Panc1 (cell line): ENCODE data around the gene ANAPC5. TPM values are rescaled to one million over a fixed set of nuclear protein-coding genes. Genes with fewer than 3 reads are reported as not detected.

Experiments
- ATAC-seq: fragments of 200-7000 bp; cut with Tn5 transposase; 2 replicates; pipeline ENCODE4 v1.9.1; 2020; ENCODE audit warnings: mild to moderate bottlenecking, moderate library complexity
- BruUV-seq: library from RNA; stranded (reverse); fragments of 400-500 nt; replicated peaks from 2 replicates; lab custom pipeline; 2021; lab: Mats Ljungman, UMichigan
- CTCF ChIA-PET: fragments of 300-600 bp; sonication (Branson Sonifier 250); formaldehyde crosslinking; loops from one replicate; lab custom pipeline; 2022; ENCODE audit warnings: antibody characterized with exemption; lab: Charles Lee
- POLR2A ChIA-PET: fragments of 300-600 bp; sonication (Branson Sonifier 250); formaldehyde crosslinking; loops from one replicate; lab custom pipeline; 2022; ENCODE audit warnings: antibody characterized with exemption; lab: Charles Lee
- DNase-seq: peaks from one replicate; pipeline ENCODE4 v3.0.0-alpha.2; 2010; ENCODE audit warnings: low read depth, low spot score
- H3K27ac ChIP-seq: 2 replicates; pipeline ENCODE4 v1.5.1; 2011; ENCODE audit warnings: mild to moderate bottlenecking, low read length, inconsistent platforms
- H3K27me3 ChIP-seq: fragments of 200-500 bp; sonication (Bioruptor generic); 2 replicates; pipeline ENCODE4 v1.6.0; 2014; ENCODE audit warnings: low read length, inconsistent platforms; ENCODE audit not compliant: control insufficient read depth, insufficient read depth
- H3K36me3 ChIP-seq: fragments of 200-500 bp; sonication (Bioruptor generic); 2 replicates; pipeline ENCODE4 v1.5.1; 2014; ENCODE audit warnings: inconsistent platforms, mild to moderate bottlenecking, low read length, moderate library complexity; ENCODE audit not compliant: control insufficient read depth, insufficient read depth
- H3K4me1 ChIP-seq: 2 replicates; pipeline ENCODE4 v1.5.1; 2011; ENCODE audit warnings: inconsistent platforms, mild to moderate bottlenecking, low read length, moderate library complexity; ENCODE audit not compliant: control insufficient read depth, insufficient read depth
- H3K4me3 ChIP-seq, 2 experiments: 2 replicates each; pipeline ENCODE4 v1.5.1; 2011 to 2012; ENCODE audit warnings: low read depth in 2 of 2, low read length in 2 of 2, mild to moderate bottlenecking in 2 of 2, inconsistent platforms in 1 of 2, moderate library complexity in 1 of 2
- H3K9me3 ChIP-seq: fragments of 200-500 bp; sonication (Bioruptor generic); 2 replicates; pipeline ENCODE4 v1.5.1; 2014; ENCODE audit warnings: low read depth, mild to moderate bottlenecking, inconsistent platforms, low read length, moderate library complexity; ENCODE audit not compliant: control insufficient read depth, insufficient read depth
- CTCF ChIP-seq: fragments of 450-650 bp; IDR thresholded peaks from 2 replicates; pipeline ENCODE4 v1.5.1; 2017; ENCODE audit warnings: mild to moderate bottlenecking
- POLR2AphosphoS5 ChIP-seq: IDR thresholded peaks from 2 replicates; pipeline ENCODE4 v1.6.1; 2012; ENCODE audit warnings: mild to moderate bottlenecking, low read depth, low read length, moderate library complexity
- SIN3A ChIP-seq: IDR thresholded peaks from 2 replicates; pipeline ENCODE4 v1.6.1; 2012; ENCODE audit warnings: low read depth, mild to moderate bottlenecking, low read length, moderate library complexity, borderline replicate concordance; ENCODE audit not compliant: insufficient read depth
- TCF7L2 ChIP-seq: IDR thresholded peaks from 2 replicates; pipeline ENCODE4 v1.6.1; 2011; ENCODE audit warnings: mild to moderate bottlenecking, low read depth, low read length, inconsistent platforms
- in situ Hi-C: cut with HindIII; loops from 2 replicates; pipeline ENCODE4 v1.10.0; 2016; ENCODE audit warnings: low sequenced_read_pairs, low pct_unique_long_range_greater_than_20kb
- intact Hi-C: fragments of 100-400 bp; cut with micrococcal nuclease; formaldehyde crosslinking; loops from one replicate; pipeline ENCODE4 v1.10.0; 2022; ENCODE audit not compliant: unreplicated experiment
- total RNA-seq: library from RNA; stranded (reverse); gene quantifications from one replicate; pipeline ENCODE4 v1.2.1, GENCODE V29; 2021; ENCODE audit not compliant: unreplicated experiment
- TF ChIP-seq, protein P1 (sequence below), 2 experiments: IDR thresholded peaks; 2 replicates each; pipeline ENCODE4 v1.6.1; 2011 to 2012; ENCODE audit warnings: low read depth in 2 of 2, control low read depth in 1 of 2, low read length in 1 of 2, mild to moderate bottlenecking in 1 of 2, moderate library complexity in 1 of 2; ENCODE audit not compliant: insufficient read depth in 1 of 2

Gene ANAPC5
- total RNA-seq, 1 experiment from 2014 or later, result 101 TPM

DNA sequence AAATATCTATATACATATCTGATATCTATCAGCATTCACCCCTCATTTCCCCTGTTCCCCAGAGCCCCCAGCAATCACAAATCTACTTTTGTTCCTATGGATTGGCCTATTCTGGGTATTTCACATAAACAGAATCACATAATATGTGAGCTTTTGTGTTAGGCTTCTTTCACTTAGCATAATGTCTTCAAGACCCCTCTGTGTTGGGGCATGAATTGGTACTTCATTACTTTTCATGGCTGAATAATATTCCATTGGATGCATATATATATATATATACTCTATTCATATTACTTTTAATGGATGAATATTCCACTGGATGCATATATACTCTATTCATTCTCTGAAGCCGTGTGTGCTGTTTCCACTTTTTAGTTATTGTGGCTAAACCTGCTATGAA is 84.4 kb downstream of the ANAPC5 start:
- ChIA-PET CTCF (no interaction called here), POLR2A (interaction anchor here (0.7 kb wide), 1 partner anchor 9 kb away, joined by 9 read pairs; no protein-coding TSS in a partner anchor)
- no peak overlapping the region for H3K4me3 ChIP-seq
- no peak for TF ChIP-seq CTCF
- TF ChIP-seq SIN3A, result no peak
- no peak for TF ChIP-seq TCF7L2
- no peak for TF ChIP-seq POLR2AphosphoS5
- intact Hi-C loops, result no loop called here
- no peak for ATAC-seq
- no peaks in the 10 kb centered on the region; the same call in 1 of the 2 replicates for H3K36me3 ChIP-seq
- H3K27ac ChIP-seq, result no peak overlapping the region
- no peaks in the 10 kb centered on the region for H3K9me3 ChIP-seq
- no peak for DNase-seq
- H3K27me3 ChIP-seq, result no peaks in the 10 kb centered on the region
- no TSS peak for BruUV-seq
- in situ Hi-C loops, result no loop called here
- H3K4me1 ChIP-seq, result no peaks in the 10 kb centered on the region

DNA sequence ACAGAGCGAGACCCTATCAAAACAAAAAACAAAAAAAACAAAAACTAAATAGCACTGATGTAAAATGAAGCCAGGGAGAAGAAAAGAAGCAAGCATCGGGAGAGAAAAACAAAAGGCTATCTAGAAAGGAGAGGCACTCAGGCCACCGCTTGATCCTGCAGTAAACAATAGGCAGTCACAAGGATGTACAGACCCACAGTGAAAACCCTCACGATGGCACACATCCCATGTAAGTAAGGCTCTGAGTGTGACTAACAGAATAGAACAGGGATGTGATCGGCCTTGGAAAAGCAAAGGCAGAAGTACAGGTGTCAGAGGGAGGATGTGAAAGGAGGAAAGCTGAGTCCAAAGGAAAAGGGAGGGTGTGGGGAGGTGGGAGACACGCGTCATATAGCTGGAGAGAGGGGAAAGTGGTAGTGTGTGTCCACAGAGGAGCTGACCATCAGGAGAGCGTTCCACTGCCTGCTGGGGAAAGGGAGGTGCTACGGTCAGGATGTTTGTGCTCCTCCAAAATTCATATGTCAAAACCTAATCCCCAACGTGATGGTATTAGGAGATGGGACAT is 87.2 kb downstream of the ANAPC5 start:
- in situ Hi-C loops, result no loop called here
- no TSS peak for BruUV-seq
- no peak for ATAC-seq

More for the DNA sequence above, 87.2 kb downstream of the ANAPC5 start:
- intact Hi-C loops, result no loop called here
- H3K27me3 ChIP-seq, result no peaks in the 10 kb centered on the region
- TF ChIP-seq, protein P1, sequence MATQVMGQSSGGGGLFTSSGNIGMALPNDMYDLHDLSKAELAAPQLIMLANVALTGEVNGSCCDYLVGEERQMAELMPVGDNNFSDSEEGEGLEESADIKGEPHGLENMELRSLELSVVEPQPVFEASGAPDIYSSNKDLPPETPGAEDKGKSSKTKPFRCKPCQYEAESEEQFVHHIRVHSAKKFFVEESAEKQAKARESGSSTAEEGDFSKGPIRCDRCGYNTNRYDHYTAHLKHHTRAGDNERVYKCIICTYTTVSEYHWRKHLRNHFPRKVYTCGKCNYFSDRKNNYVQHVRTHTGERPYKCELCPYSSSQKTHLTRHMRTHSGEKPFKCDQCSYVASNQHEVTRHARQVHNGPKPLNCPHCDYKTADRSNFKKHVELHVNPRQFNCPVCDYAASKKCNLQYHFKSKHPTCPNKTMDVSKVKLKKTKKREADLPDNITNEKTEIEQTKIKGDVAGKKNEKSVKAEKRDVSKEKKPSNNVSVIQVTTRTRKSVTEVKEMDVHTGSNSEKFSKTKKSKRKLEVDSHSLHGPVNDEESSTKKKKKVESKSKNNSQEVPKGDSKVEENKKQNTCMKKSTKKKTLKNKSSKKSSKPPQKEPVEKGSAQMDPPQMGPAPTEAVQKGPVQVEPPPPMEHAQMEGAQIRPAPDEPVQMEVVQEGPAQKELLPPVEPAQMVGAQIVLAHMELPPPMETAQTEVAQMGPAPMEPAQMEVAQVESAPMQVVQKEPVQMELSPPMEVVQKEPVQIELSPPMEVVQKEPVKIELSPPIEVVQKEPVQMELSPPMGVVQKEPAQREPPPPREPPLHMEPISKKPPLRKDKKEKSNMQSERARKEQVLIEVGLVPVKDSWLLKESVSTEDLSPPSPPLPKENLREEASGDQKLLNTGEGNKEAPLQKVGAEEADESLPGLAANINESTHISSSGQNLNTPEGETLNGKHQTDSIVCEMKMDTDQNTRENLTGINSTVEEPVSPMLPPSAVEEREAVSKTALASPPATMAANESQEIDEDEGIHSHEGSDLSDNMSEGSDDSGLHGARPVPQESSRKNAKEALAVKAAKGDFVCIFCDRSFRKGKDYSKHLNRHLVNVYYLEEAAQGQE (IDR thresholded peaks at IDR 0.05; ENCODE audit: insufficient read depth in 1 of 2, low read depth in 2 of 2, low read length in 1 of 2), result no peak
- TF ChIP-seq SIN3A, result no peak
- TF ChIP-seq CTCF, result no peak
- TF ChIP-seq POLR2AphosphoS5, result no peak
- H3K27ac ChIP-seq, result no peak overlapping the region
- CTCF ChIA-PET, result interaction anchor here (0.6 kb wide), 1 partner anchor 35 kb away, joined by 3 read pairs; no protein-coding TSS in a partner anchor
- H3K4me1 ChIP-seq, result no peaks in the 10 kb centered on the region
- DNase-seq, result no peak
- POLR2A ChIA-PET, result no interaction called here
- H3K4me3 ChIP-seq, result no peak overlapping the region
- no peaks in the 10 kb centered on the region for H3K9me3 ChIP-seq
- H3K36me3 ChIP-seq, result no peaks in the 10 kb centered on the region; the same call in 1 of the 2 replicates
